ENCODE measurements around the gene ZNF385B. TPM values are rescaled to one million over a fixed set of nuclear protein-coding genes. Genes with fewer than 3 reads are reported as not detected.

ZNF385B gene
- total and polyA plus RNA-seq, 9 donors: 4.8 to 20.9 (median 9.1) TPM

DNA sequence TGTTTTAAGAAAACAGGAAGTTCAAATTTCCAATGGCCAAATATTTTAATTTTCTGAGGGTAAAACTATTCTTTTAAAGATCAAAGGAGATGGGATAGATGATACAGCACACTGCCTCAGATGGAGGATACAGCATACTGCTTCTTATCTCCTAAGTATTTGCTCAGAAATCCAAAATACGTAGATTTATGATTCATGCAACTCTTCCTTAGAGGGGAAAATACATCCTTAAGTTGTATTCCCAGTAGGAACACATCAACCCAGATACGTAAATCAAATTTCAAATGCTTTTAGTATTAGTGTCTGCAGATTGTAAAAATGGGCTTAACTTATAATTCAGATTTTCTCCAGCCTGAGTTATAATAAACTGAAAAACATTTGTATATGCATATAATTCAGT lies 235.2 kb downstream of the ZNF385B start:
- Histone ChIP-seq H3K27me3 (no peaks in the 10 kb centered on the region), H3K9me3 (no peaks in the 10 kb centered on the region), H3K36me3 (no peaks in the 10 kb centered on the region), H3K4me1 (ENCODE audit: insufficient read depth) (no peaks in the 10 kb centered on the region), H3K27ac (no peak overlapping the region), H3K4me3 (no peak overlapping the region)
- no peak for TF ChIP-seq POLR2A (IDR thresholded peaks at IDR 0.05)
- TF ChIP-seq, protein P1, sequence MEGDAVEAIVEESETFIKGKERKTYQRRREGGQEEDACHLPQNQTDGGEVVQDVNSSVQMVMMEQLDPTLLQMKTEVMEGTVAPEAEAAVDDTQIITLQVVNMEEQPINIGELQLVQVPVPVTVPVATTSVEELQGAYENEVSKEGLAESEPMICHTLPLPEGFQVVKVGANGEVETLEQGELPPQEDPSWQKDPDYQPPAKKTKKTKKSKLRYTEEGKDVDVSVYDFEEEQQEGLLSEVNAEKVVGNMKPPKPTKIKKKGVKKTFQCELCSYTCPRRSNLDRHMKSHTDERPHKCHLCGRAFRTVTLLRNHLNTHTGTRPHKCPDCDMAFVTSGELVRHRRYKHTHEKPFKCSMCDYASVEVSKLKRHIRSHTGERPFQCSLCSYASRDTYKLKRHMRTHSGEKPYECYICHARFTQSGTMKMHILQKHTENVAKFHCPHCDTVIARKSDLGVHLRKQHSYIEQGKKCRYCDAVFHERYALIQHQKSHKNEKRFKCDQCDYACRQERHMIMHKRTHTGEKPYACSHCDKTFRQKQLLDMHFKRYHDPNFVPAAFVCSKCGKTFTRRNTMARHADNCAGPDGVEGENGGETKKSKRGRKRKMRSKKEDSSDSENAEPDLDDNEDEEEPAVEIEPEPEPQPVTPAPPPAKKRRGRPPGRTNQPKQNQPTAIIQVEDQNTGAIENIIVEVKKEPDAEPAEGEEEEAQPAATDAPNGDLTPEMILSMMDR (IDR thresholded peaks at IDR 0.05): no peak
- no peak for TF ChIP-seq EP300 (IDR thresholded peaks at IDR 0.05)
- intact Hi-C loops (cut with DNase I): no loop called here
- DNase-seq: no peak
- WGBS, 3 donors: 69 to 82% (median 75%) methylated on average over 2 of the region's 2 CpGs

DNA sequence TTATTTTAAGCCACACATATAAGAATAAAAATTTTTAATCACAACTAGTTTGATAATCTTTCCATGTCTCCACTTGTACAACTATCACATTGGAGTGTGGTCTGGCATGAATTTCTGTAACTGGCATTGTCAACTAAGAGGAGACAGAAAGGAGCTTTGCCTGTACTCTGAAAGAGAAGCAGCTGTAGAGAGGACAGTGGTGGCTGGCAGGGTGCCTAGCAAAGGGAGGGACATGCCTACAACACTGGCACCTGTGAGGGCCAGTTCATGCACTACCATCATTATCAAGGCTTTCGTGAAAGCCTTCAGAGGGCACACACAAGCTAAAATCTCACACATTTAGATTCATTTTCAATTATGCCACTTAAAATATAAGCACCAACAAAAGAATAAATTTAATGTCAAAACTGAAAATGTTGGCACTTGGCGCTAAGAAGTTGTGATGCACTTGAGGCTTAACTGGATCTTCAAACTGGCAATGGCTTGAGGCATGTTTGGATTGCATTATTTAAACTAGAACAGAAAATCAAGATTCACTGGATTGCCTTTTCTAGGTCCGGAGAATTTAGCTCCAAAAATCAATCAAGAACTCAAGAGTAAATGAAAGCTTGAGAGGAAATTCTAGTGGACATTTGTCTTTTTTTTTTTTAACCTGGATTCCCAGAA lies 238.6 kb downstream of the ZNF385B start:
- Histone ChIP-seq H3K36me3 (no peaks in the 10 kb centered on the region), H3K9me3 (no peaks in the 10 kb centered on the region), H3K27ac (no peak overlapping the region), H3K27me3 (no peaks in the 10 kb centered on the region), H3K4me1 (ENCODE audit: insufficient read depth) (no peaks in the 10 kb centered on the region), H3K4me3 (no peak overlapping the region)
- intact Hi-C loops (cut with DNase I): no loop called here
- no peak for DNase-seq
- WGBS, 3 donors: 92 to 97% (median 94%) methylated on average over 3 of the region's 3 CpGs
- TF ChIP-seq EP300 (IDR thresholded peaks at IDR 0.05) (no peak), POLR2A (IDR thresholded peaks at IDR 0.05) (no peak)
- TF ChIP-seq, protein P1 (IDR thresholded peaks at IDR 0.05): no peak

DNA sequence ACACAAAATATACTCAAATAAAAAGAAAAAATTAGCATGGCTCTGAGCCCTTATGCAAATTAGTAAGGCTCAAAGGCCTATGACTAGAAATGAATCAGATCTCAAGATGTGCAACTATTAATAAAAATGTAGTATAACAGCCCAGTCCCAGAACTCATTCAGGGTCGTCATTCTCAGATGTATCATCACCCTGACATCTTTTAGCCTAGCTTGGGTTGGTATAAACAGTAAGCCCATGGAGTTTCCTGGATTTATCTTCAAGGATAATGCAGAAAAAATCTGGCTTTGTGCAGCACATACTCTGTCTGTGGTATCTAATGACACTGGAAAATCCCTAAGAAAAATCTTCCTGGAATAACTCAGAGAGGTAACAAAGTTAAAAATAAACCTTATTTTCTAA lies 239.3 kb downstream of the ZNF385B start:
- Histone ChIP-seq H3K27ac (no peak overlapping the region), H3K9me3 (no peaks in the 10 kb centered on the region), H3K36me3 (no peaks in the 10 kb centered on the region), H3K4me3 (no peak overlapping the region), H3K27me3 (no peaks in the 10 kb centered on the region), H3K4me1 (ENCODE audit: insufficient read depth) (no peaks in the 10 kb centered on the region)
- TF ChIP-seq, protein P1 (IDR thresholded peaks at IDR 0.05): no peak
- TF ChIP-seq EP300 (IDR thresholded peaks at IDR 0.05) (no peak), POLR2A (IDR thresholded peaks at IDR 0.05) (no peak)
- 18 to 24% (median 22%) methylated on average over 1 of the region's 1 CpG for WGBS, 3 donors
- no peak for DNase-seq
- intact Hi-C loops (cut with DNase I): no loop called here

DNA sequence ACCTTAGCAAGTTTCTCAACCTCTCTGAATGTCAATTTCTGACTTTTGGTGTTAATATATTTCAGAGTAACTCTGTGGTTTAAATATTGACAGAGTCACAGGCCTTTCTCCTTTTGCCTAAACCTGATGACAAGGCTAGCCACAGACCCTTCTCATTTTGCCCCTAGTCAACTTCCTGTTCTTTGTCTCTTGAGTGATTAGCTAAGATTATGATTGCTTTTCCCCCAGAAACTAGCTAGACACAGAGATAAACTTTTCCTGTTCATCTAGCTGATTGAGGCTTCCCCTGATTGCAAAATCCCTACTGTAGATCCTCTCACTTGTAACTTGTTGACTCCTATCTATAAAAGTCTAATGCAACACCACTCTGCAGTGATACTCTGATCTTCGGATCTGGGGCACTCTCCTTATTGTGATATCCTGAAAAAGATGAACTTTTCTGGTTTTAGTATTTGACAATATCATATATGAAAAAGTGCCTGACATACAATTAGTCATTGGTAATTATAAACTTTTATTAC lies 241.4 kb downstream of the ZNF385B start:
- H3K27me3 ChIP-seq: no peaks in the 10 kb centered on the region
- TF ChIP-seq EP300 (IDR thresholded peaks at IDR 0.05): no peak
- TF ChIP-seq, protein P1 (IDR thresholded peaks at IDR 0.05): no peak
- TF ChIP-seq POLR2A (IDR thresholded peaks at IDR 0.05): no peak
- intact Hi-C loops (cut with DNase I): loop anchor here in 1 of 4 donors (10.0 kb wide), 1 partner anchor 195 kb away; no protein-coding TSS in a partner anchor
- DNase-seq: no peak
- H3K4me3 ChIP-seq: no peak overlapping the region
- H3K9me3 ChIP-seq: no peaks in the 10 kb centered on the region
- WGBS, 3 donors: 94 to 97% (median 95%) methylated on average over 1 of the region's 1 CpG
- H3K27ac ChIP-seq: no peak overlapping the region
- H3K36me3 ChIP-seq: no peaks in the 10 kb centered on the region
- no peaks in the 10 kb centered on the region for H3K4me1 ChIP-seq (ENCODE audit: insufficient read depth)

All from ovary (tissue), 9 donors.